ENCODE data around the gene HPCAL4.

The HPCAL4 gene

GRCh38 chr1:39652554-39652953, 38.7 kb downstream of the HPCAL4 start:
- no peak overlapping the region for H2BK120ac ChIP-seq (ENCODE audit: low read depth, low read length)
- H3K36me3 ChIP-seq (ENCODE audit: control insufficient read depth in 1 of 2, insufficient read depth in 2 of 2, low read depth in 1 of 2, low read length in 2 of 2), result no peaks in the 10 kb centered on the region
- no peak overlapping the region for H3K18ac ChIP-seq (ENCODE audit: low read depth in 1 of 2, low read length in 2 of 2)
- no peak overlapping the region for H3K14ac ChIP-seq (ENCODE audit: low read length in 2 of 2)
- no peak overlapping the region for H4K8ac ChIP-seq (ENCODE audit: low read length)
- H3K79me1 ChIP-seq (replicated peaks; ENCODE audit: low read length, poor library complexity, severe bottlenecking), result no peaks in the 10 kb centered on the region
- H2BK15ac ChIP-seq (ENCODE audit: low read depth, poor library complexity, severe bottlenecking), result no peak overlapping the region
- H3K4ac ChIP-seq (ENCODE audit: low read depth in 1 of 2, low read length in 2 of 2), result no peak overlapping the region
- WGBS, result 80% methylated on average over 2 of the region's 2 CpGs
- H3K9me3 ChIP-seq (ENCODE audit: control insufficient read depth, low read length), result no peaks in the 10 kb centered on the region
- H4K91ac ChIP-seq (ENCODE audit: low read length), result no peak overlapping the region
- no peak overlapping the region for H3K27ac ChIP-seq (ENCODE audit: low read length, poor library complexity, severe bottlenecking)
- no peak overlapping the region for H2BK5ac ChIP-seq (ENCODE audit: low read depth, low read length, poor library complexity, severe bottlenecking)
- DNase-seq, result no peak
- H3K4me2 ChIP-seq (ENCODE audit: low read length, poor library complexity, severe bottlenecking), result no peak overlapping the region
- H3K23ac ChIP-seq (ENCODE audit: low read length in 2 of 2), result no peak overlapping the region
- no peak overlapping the region for H2BK12ac ChIP-seq (ENCODE audit: low read length in 2 of 2)
- no peaks in the 10 kb centered on the region for H3K4me1 ChIP-seq (ENCODE audit: control insufficient read depth, insufficient read depth, low read depth, low read length)
- H3K4me3 ChIP-seq (ENCODE audit: insufficient read depth in 1 of 2, low read depth in 1 of 2, low read length in 2 of 2), result no peak overlapping the region
- peaks cover 53 to 59% of the 10 kb centered on the region in 2 experiments for H3K27me3 ChIP-seq (ENCODE audit: control insufficient read depth in 1 of 2, insufficient read depth in 1 of 2, low read length in 2 of 2)
- H2AFZ ChIP-seq (ENCODE audit: low read depth, low read length), result no peak overlapping the region
- H3K9ac ChIP-seq (ENCODE audit: low read length), result no peak overlapping the region
- no peak overlapping the region for H2AK5ac ChIP-seq (ENCODE audit: low read length, severe bottlenecking)

- H3K4ac ChIP-seq (ENCODE audit: low read depth in 1 of 2, low read length in 2 of 2), result no peak overlapping the region
- H3K79me1 ChIP-seq (replicated peaks; ENCODE audit: low read length, poor library complexity, severe bottlenecking), result no peaks in the 10 kb centered on the region
- H3K4me3 ChIP-seq (ENCODE audit: insufficient read depth in 1 of 2, low read depth in 1 of 2, low read length in 2 of 2), result no peak overlapping the region
- H4K91ac ChIP-seq (ENCODE audit: low read length), result no peak overlapping the region
- no peak overlapping the region for H2BK120ac ChIP-seq (ENCODE audit: low read depth, low read length)
- H3K23ac ChIP-seq (ENCODE audit: low read length in 2 of 2), result no peak overlapping the region
- DNase-seq, result no peak
- no peak overlapping the region for H3K14ac ChIP-seq (ENCODE audit: low read length in 2 of 2)
- 90% methylated on average over 6 of the region's 6 CpGs for WGBS
- no peak overlapping the region for H2BK15ac ChIP-seq (ENCODE audit: low read depth, poor library complexity, severe bottlenecking)
- H2AK5ac ChIP-seq (ENCODE audit: low read length, severe bottlenecking), result no peak overlapping the region
- no peak overlapping the region for H2BK12ac ChIP-seq (ENCODE audit: low read length in 2 of 2)
- H3K36me3 ChIP-seq (ENCODE audit: control insufficient read depth in 1 of 2, insufficient read depth in 2 of 2, low read depth in 1 of 2, low read length in 2 of 2), result no peaks in the 10 kb centered on the region
- no peaks in the 10 kb centered on the region for H3K4me1 ChIP-seq (ENCODE audit: control insufficient read depth, insufficient read depth, low read depth, low read length)
- no peak overlapping the region for H3K4me2 ChIP-seq (ENCODE audit: low read length, poor library complexity, severe bottlenecking)
- no peaks in the 10 kb centered on the region for H3K9me3 ChIP-seq (ENCODE audit: control insufficient read depth, low read length)
- H3K9ac ChIP-seq (ENCODE audit: low read length), result no peak overlapping the region
- H4K8ac ChIP-seq (ENCODE audit: low read length), result no peak overlapping the region
- H2AFZ ChIP-seq (ENCODE audit: low read depth, low read length), result no peak overlapping the region
- no peak overlapping the region for H2BK5ac ChIP-seq (ENCODE audit: low read depth, low read length, poor library complexity, severe bottlenecking)
- H3K27me3 ChIP-seq (ENCODE audit: control insufficient read depth in 1 of 2, insufficient read depth in 1 of 2, low read length in 2 of 2), result peaks cover 53 to 60% of the 10 kb centered on the region in 2 experiments
- no peak overlapping the region for H3K18ac ChIP-seq (ENCODE audit: low read depth in 1 of 2, low read length in 2 of 2)
- no peak overlapping the region for H3K27ac ChIP-seq (ENCODE audit: low read length, poor library complexity, severe bottlenecking)
These were observed 39.1 kb downstream of the HPCAL4 start for GRCh38 chr1:39652105-39652504.

GRCh38 chr1:39650431-39650830, 40.8 kb downstream of the HPCAL4 start:
- H3K36me3 ChIP-seq (ENCODE audit: control insufficient read depth in 1 of 2, insufficient read depth in 2 of 2, low read depth in 1 of 2, low read length in 2 of 2), result no peaks in the 10 kb centered on the region
- H2BK15ac ChIP-seq (ENCODE audit: low read depth, poor library complexity, severe bottlenecking), result no peak overlapping the region
- H3K18ac ChIP-seq (ENCODE audit: low read depth in 1 of 2, low read length in 2 of 2), result no peak overlapping the region
- H3K27me3 ChIP-seq (ENCODE audit: control insufficient read depth in 1 of 2, insufficient read depth in 1 of 2, low read length in 2 of 2), result peaks cover 49 to 50% of the 10 kb centered on the region in 2 experiments
- no peak for DNase-seq
- H2AK5ac ChIP-seq (ENCODE audit: low read length, severe bottlenecking), result no peak overlapping the region
- no peak overlapping the region for H2BK120ac ChIP-seq (ENCODE audit: low read depth, low read length)
- H3K4me3 ChIP-seq (ENCODE audit: insufficient read depth in 1 of 2, low read depth in 1 of 2, low read length in 2 of 2), result no peak overlapping the region
- no peak overlapping the region for H4K91ac ChIP-seq (ENCODE audit: low read length)
- H3K9ac ChIP-seq (ENCODE audit: low read length), result no peak overlapping the region
- H2BK12ac ChIP-seq (ENCODE audit: low read length in 2 of 2), result no peak overlapping the region
- H3K9me3 ChIP-seq (ENCODE audit: control insufficient read depth, low read length), result no peaks in the 10 kb centered on the region
- no peak overlapping the region for H3K4me2 ChIP-seq (ENCODE audit: low read length, poor library complexity, severe bottlenecking)
- H4K8ac ChIP-seq (ENCODE audit: low read length), result no peak overlapping the region
- H3K4ac ChIP-seq (ENCODE audit: low read depth in 1 of 2, low read length in 2 of 2), result no peak overlapping the region
- no peaks in the 10 kb centered on the region for H3K79me1 ChIP-seq (replicated peaks; ENCODE audit: low read length, poor library complexity, severe bottlenecking)
- no peak overlapping the region for H3K27ac ChIP-seq (ENCODE audit: low read length, poor library complexity, severe bottlenecking)
- 100% methylated on average over 1 of the region's 1 CpG for WGBS
- H2BK5ac ChIP-seq (ENCODE audit: low read depth, low read length, poor library complexity, severe bottlenecking), result no peak overlapping the region
- peak overlapping the region in 1 of 2 experiments; percentile 53 for H3K14ac ChIP-seq (ENCODE audit: low read length in 2 of 2)
- no peak overlapping the region for H3K23ac ChIP-seq (ENCODE audit: low read length in 2 of 2)
- peaks cover 6% of the 10 kb centered on the region for H3K4me1 ChIP-seq (ENCODE audit: control insufficient read depth, insufficient read depth, low read depth, low read length)
- no peak overlapping the region for H2AFZ ChIP-seq (ENCODE audit: low read depth, low read length)

DNA sequence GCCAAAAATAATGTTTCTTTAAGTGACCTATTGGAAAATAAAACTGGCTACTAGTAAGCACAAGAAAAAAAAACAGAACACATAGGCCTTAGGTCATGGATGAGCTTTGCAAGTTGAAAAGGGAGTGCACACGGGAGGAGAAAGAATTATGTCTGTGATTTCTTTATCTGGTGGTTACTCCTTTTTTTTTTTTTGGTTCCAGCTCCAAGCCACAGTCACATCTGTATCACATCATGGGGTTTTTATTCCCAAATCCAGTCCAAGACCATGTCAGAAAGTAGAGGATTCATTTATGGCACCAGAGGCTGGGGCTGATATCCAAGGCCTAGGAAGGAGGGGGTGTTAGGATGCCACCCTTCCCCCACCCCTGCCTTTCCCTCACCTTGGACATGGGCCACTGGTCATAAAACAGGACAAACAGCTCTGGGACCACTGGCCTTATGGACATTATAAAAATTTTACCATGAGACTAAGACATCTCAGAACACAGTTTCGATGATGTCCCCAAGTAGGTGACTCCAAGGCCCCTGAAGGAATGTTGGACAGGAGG, 41.5 kb downstream of the HPCAL4 start:
- Histone ChIP-seq H4K8ac (ENCODE audit: low read length) (no peak overlapping the region), H3K14ac (ENCODE audit: low read length in 2 of 2) (no peak overlapping the region), H3K27me3 (ENCODE audit: control insufficient read depth in 1 of 2, insufficient read depth in 1 of 2, low read length in 2 of 2) (peaks cover 47 to 56% of the 10 kb centered on the region in 2 experiments), H2AFZ (ENCODE audit: low read depth, low read length) (no peak overlapping the region), H4K91ac (ENCODE audit: low read length) (no peak overlapping the region), H3K18ac (ENCODE audit: low read depth in 1 of 2, low read length in 2 of 2) (no peak overlapping the region), H2BK120ac (ENCODE audit: low read depth, low read length) (no peak overlapping the region), H3K79me1 (replicated peaks; ENCODE audit: low read length, poor library complexity, severe bottlenecking) (no peaks in the 10 kb centered on the region), H3K4me2 (ENCODE audit: low read length, poor library complexity, severe bottlenecking) (no peak overlapping the region), H3K4ac (ENCODE audit: low read depth in 1 of 2, low read length in 2 of 2) (no peak overlapping the region), H3K9me3 (ENCODE audit: control insufficient read depth, low read length) (no peaks in the 10 kb centered on the region), H3K36me3 (ENCODE audit: control insufficient read depth in 1 of 2, insufficient read depth in 2 of 2, low read depth in 1 of 2, low read length in 2 of 2) (no peaks in the 10 kb centered on the region), H3K4me1 (ENCODE audit: control insufficient read depth, insufficient read depth, low read depth, low read length) (peaks cover 6% of the 10 kb centered on the region), H3K27ac (ENCODE audit: low read length, poor library complexity, severe bottlenecking) (no peak overlapping the region), H3K23ac (ENCODE audit: low read length in 2 of 2) (no peak overlapping the region), H3K4me3 (ENCODE audit: insufficient read depth in 1 of 2, low read depth in 1 of 2, low read length in 2 of 2) (no peak overlapping the region), H2BK5ac (ENCODE audit: low read depth, low read length, poor library complexity, severe bottlenecking) (no peak overlapping the region), H3K9ac (ENCODE audit: low read length) (no peak overlapping the region), H2BK15ac (ENCODE audit: low read depth, poor library complexity, severe bottlenecking) (no peak overlapping the region), H2AK5ac (ENCODE audit: low read length, severe bottlenecking) (no peak overlapping the region), H2BK12ac (ENCODE audit: low read length in 2 of 2) (no peak overlapping the region)
- DNase-seq, result no peak
- 97% methylated on average over 2 of the region's 2 CpGs for WGBS
